HG03558 (cell line): ENCODE results near the gene PSENEN.
"Not testable (repeated sequence)": the region's sequence is repeated elsewhere in the genome, so short reads cannot be mapped to it uniquely, and the experiment has no call there.

Experiments used
- ATAC-seq: cut with Tn5 transposase; IDR thresholded peaks from one replicate; pipeline ENCODE4 v1.9.1; 2021; ENCODE audit warnings: moderate number of reproducible peaks; ENCODE audit not compliant: unreplicated experiment; ENCODE audit errors: extremely low read depth

PSENEN gene

GRCh38 chr19:35783469-35784434, 38.3 kb downstream of the PSENEN start:
- no peak for ATAC-seq

DNA sequence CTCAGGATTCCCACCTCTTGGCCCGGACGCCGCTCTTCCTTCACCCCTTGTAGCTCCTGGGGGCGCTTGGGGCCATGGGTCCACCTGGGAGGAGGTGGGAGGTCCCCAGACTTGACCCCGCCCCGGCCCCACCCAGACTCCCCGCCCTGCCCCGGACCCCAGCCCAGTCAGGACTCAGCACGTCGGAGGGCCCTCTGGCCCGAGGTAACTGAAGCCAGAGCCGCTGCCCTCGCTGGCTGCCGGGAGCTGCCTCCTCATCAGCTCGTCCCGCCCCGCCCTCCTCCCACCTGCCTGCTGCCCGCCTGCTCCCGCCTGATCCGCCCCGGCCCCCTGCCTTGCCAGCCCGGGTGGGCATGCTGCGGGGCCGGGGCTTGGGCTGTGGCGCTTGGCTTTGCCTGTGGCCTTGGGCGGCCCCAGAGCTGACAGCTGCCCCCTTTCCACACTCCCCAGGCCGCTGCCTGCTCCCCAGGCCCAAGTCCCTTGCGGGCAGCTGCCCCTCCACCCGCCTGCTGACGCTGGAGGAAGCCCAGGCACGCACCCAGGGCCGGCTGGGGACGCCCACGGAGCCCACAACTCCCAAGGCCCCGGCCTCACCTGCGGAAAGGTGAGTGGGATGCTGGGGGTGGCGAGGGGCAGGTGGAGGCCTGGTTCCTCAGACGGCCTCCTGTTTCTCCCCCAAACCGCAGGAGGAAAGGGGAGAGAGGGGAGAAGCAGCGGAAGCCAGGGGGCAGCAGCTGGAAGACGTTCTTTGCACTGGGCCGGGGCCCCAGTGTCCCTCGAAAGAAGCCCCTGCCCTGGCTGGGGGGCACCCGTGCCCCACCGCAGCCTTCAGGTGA, 39.3 kb downstream of the PSENEN start:
- ATAC-seq = no peak

DNA sequence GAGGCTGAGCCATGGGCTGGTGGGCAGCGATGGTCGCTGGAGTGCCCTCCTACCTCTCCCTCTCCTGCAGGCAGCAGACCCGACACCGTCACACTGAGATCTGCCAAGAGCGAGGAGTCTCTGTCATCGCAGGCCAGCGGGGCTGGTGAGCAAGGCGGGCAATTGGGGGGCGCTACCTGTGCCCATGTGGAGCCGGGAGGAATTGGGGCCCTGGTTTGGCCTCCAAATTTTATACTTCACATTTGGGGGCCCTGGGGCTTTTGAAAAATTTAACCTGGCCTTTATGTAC, 39.8 kb downstream of the PSENEN start:
- no peak for ATAC-seq

DNA sequence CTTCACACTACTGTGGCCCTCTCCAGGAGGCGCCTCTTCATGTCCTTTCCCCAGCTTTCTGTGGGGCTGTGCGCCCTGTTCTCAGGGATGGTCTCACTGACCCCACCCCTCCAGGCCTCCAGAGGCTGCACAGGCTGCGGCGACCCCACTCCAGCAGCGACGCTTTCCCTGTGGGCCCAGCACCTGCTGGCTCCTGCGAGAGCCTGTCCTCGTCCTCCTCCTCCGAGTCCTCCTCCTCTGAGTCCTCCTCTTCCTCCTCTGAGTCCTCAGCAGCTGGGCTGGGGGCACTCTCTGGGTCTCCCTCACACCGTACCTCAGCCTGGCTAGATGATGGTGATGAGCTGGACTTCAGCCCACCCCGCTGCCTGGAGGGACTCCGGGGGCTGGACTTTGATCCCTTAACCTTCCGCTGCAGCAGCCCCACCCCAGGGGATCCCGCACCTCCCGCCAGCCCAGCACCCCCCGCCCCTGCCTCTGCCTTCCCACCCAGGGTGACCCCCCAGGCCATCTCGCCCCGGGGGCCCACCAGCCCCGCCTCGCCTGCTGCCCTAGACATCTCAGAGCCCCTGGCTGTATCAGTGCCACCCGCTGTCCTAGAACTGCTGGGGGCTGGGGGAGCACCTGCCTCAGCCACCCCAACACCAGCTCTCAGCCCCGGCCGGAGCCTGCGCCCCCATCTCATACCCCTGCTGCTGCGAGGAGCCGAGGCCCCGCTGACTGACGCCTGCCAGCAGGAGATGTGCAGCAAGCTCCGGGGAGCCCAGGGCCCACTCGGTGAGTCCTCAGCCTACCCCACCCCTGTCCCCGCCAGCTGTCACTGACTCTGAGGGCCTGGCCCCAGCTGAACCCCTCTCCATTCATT, 41.1 kb downstream of the PSENEN start:
- ATAC-seq = no peak

DNA sequence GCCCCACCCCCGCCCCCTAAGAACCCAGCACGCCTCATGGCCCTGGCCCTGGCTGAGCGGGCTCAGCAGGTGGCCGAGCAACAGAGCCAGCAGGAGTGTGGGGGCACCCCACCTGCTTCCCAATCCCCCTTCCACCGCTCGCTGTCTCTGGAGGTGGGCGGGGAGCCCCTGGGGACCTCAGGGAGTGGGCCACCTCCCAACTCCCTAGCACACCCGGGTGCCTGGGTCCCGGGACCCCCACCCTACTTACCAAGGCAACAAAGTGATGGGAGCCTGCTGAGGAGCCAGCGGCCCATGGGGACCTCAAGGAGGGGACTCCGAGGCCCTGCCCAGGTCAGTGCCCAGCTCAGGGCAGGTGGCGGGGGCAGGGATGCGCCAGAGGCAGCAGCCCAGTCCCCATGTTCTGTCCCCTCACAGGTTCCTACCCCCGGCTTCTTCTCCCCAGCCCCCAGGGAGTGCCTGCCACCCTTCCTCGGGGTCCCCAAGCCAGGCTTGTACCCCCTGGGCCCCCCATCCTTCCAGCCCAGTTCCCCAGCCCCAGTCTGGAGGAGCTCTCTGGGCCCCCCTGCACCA, 41.9 kb downstream of the PSENEN start:
- no peak for ATAC-seq

DNA sequence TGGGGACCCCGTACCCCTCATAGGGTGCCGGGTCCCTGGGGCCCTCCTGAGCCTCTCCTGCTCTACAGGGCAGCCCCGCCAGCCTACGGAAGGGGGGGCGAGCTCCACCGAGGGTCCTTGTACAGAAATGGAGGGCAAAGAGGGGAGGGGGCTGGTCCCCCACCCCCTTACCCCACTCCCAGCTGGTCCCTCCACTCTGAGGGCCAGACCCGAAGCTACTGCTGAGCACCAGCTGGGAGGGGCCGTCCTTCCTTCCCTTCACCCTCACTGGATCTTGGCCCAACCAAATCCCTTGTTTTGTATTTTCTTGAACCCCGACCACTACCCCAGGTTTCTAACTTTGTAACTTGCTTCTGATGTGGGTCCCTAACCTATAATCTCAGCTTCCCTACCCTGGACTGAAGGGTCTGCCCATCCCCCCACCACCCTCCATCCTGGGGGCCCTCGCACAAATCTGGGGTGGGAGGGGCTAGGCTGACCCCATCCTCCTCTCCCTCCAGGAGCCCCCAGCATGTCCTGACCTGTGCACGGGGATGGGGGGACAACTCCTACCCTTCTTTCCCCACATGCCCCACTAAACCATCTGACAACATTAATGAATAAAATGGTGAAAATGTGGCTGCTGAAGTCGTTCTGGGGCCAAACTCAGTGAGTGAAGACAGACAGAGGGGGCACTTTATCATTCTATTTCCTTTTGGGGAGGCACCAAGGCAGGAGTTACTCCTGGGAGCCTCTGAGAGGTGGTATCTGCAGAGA, 42.9 kb downstream of the PSENEN start:
- no peak for ATAC-seq

GRCh38 chr19:35789195-35789977, 43.9 kb downstream of the PSENEN start:
- no peak for ATAC-seq

- no peak for ATAC-seq
Observed at GRCh38 chr19:35789978-35790944, 44.8 kb downstream of the PSENEN start.

DNA sequence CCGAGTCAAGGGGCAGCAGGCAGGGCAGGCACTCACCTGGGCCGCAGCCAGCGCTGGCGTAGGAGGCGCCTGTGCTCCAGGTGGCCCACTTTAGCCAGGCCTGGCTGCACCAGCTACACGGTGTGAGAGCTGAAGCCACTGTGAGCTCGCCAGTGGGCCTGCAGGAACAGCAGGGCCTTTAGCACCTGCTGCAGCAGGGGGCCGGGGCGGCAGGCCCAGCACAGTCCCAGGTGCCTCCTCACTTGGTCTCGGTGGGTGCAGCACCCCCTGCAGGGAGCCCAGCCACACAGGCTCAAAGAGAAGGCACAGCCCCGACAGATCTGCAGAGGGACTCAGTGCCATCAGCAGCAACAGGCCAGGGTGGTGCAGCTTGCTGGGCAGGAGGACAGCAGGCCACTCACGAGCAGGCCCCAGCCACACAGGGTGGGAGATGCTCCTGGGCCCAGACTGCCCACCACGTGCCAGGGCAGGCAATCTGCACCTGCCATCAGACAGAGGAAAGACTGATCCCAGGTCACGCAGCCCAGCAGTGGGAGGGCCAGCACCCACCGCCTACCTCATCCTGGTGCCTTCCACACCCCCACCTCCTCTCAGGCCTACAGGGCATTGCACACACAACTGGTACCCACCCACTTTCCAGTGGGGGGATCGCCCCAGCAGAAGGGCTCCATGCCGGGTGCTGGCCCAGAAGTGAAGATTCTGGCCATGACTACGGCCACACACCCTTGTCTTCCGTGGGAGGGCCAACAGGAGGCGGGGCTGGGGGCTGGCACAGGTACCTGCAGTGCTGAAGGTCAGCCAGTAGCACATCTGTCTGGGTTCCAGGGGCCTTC, 45.7 kb downstream of the PSENEN start:
- ATAC-seq = no peak

DNA sequence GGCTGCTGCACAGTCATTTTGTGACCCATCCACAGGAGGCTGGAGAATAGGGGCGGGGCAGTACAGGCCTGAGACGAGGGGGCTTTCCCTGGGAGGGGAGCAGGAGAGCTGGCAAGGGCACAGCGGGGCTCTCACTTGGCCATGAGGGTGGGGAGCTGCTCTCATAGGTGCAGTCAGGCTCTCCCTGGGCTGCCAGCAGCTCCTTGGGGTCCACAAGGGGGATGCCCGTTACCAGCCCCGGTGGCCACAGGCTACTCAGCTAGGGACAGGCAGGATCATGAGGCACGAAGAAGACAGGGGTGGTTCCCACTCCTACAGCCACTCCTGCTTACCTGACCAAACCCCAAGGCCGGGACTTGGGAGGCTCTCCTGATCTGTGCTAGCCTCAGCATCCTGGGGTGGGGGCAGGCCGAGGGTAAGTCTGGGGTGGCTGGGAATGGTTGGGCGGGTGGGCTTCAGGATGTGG, 46.4 kb downstream of the PSENEN start:
- ATAC-seq = no peak

DNA sequence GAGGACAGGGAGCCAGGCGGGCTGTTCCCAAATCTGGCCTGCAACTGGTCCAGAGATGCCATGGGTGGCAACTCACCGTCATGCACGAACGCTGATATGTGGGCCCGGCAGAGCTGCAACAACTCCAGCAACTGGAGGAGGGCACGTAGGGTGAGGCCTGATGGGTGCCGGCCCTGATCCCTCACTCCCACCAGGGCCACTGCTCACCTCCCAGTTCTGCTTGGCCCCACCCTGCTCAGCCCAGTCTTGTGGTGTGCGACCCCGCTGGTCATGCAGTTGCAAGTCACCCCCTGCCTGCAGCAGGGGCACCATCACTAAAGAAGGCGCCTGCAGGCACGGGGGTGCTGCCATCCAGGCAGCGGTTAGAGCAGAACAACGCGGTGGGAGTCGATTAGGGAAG, 46.9 kb downstream of the PSENEN start:
- no peak for ATAC-seq

- ATAC-seq = no peak
Observed at GRCh38 chr19:35792888-35793287, 47.4 kb downstream of the PSENEN start.

DNA sequence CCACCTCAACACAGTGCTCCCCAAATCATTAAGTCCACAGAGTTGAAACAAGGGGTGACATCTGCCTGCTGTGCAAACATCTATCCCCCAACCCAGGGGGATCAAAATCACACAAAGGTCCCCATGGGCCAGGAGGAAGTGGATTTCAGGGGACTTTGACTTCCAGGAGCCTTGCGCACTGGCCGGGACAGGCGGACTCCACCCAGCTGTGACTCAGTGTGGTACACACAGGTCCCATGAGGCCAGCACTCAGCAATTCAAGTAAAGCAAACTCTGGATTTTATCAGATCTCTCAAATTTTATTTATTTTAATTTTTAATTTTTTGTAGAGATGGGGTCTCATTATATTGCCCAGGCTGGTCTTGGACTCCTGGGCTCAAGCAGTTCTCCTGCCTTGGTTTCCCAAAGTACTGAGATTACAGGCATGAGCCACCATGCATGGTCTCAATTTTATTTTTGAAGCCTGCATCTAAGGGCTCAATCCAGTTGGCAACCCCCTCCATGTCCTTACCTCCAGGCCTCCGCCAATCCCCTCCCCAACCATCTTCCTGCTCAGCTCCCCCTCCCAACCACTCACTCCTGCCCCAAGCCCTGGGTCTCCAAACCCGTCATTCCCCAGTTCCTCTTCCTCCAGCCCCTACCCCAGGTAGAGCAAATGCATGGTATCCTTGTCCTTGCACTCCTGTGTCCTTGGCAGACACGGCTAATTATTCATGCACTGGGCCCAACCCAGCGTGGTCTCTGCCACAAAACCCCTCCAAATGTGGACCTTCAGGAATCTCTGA, 48.1 kb downstream of the PSENEN start:
- no peak for ATAC-seq

- ATAC-seq = not testable (repeated sequence)
Observed at GRCh38 chr19:35795564-35795963, 50.1 kb downstream of the PSENEN start.
